HG03457 (cell line): ENCODE results near the gene ZNF444.
"Not testable (repeated sequence)": the region's sequence is repeated elsewhere in the genome, so short reads cannot be mapped to it uniquely, and the experiment has no call there.

ENCODE experiments used
- ATAC-seq: cut with Tn5 transposase; IDR thresholded peaks from one replicate; pipeline ENCODE4 v1.9.1; 2021; ENCODE audit warnings: moderate number of reproducible peaks; ENCODE audit not compliant: unreplicated experiment

ZNF444 gene

DNA sequence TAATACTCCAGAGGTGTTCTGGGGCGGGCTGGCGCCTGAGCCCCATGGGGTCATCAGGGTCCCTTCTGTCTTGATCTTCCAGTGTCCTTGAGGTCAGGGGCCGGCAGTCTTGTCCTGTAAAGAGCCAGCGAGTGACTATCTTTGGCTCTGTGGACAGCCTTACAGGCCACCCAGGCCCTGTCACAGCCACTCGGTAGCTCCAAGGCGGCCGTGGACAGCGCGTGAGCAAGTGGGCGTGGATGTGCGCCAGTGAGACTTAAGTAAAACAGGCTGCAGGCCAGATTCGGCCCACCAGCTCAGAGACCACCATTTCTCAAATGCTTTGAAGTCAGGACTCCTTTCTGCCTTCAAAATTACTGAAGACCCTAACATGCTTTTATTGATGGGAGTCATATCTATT, 3.7 kb downstream of the ZNF444 start:
- ATAC-seq: no peak

DNA sequence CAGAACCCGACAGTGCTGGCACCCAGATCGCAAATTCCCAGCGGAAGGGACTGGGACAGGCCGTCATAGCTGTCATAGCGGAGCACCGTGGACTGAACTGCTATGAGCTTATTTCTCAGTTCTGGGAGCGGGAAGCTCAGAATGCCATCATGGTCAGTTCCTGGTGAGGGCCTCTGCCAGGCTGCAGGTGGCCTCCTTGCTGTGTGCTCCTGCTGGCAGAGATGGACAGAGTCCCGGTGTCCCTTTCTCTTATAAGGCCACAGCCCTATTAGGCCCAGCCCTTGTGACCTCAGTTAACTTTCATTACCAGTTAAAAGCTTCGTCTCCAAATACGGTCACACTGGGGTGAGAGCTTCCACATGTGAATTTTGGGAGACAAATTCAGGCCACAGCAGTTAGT, 4.6 kb downstream of the ZNF444 start:
- no peak for ATAC-seq

DNA sequence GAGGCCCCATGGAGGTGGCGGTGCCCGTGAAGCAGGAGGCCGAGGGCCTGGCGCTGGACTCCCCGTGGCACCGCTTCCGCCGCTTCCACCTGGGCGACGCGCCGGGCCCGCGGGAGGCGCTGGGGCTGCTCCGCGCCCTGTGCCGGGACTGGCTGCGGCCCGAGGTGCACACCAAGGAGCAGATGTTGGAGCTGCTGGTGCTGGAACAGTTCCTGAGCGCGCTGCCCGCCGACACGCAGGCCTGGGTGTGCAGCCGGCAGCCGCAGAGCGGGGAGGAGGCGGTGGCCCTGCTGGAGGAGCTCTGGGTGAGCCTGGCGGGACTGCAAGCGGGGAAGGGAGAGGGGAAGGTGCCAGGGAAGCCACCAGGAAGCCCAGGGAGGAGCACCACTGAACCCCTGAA, 5.8 kb downstream of the ZNF444 start:
- no peak for ATAC-seq

DNA sequence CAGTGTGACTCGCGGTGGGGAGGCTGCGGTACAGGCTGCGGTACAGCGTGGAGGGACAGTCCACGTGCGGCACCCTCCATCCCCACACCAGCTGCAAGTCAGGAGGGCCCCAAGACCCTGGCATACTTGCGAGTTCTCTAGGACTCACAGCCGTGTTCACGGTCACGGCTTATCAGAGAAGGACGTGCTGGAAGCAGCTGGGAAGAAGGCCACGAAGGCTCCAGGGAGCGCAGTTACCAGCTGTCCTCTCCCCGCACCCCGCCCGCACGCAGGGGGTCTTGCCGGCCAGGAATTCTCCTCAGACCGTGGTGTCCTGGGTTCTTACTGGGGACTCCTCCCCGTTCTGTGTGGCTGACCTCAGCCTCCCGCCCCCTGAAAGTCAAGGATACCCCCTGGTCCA, 6.2 kb downstream of the ZNF444 start:
- no peak for ATAC-seq

DNA sequence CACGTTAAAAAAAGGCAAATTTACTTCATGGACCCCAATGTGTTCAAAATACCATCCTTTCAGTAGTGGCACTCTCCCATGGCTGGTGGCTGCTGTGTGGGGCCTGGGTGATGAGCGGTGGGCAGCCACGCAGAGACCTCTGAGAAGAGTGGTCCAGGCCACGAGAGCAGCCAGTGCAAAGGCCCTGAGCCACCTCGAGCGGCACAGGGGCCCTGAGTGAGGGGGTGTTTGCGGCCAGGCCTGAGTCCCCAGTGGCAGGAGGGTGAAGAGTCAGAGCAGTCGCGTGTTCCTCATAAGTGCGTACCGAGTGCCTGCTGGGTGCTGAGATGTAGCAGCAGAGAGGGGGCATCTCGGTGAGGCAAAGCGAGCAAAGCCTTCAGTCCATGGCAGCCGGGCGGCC, 7.0 kb downstream of the ZNF444 start:
- ATAC-seq: no peak

DNA sequence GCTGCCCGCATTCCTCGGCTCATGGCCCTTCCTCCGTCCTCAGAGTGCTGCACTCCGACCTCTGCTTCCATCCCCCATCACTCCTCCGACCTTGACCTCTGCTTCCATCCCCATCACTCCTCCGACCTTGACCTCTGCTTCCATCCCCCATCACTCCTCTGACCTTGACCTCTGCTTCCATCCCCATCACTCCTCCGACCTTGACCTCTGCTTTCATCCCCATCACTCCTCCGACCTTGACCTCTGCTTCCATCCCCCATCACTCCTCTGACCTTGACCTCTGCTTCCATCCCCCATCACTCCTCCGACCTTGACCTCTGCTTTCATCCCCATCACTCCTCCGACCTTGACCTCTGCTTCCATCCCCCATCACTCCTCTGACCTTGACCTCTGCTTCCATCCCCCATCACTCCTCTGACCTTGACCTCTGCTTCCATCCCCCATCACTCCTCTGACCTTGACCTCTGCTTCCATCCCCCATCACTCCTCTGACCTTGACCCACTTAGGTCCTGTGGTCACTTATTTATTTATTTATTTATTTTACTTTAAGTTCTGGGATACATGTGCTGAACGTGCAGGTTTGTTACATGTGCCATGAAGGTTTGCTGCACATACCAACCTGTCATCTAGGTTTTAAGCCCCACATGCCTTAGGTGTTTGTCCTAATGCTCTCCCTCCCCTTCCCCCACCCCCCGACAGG, 8.0 kb downstream of the ZNF444 start:
- ATAC-seq: not testable (repeated sequence)

DNA sequence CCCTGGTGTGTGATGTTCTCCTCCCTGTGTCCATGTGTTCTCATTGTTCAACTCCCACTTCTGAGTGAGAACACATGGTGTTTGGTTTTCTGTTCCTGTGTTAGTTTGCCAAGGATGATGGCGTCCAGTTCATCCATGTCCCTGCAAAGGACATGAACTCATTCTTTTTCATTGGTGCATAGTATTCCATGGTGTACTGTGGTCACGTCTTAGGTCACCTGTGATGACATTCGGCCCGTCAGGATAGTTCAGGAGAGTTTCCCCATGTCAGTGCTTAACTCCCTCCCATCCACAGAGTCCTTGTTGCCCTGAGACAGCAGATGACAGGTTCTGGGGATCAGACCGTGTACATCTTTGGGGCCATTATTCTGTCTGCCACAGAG, 8.6 kb downstream of the ZNF444 start:
- no peak for ATAC-seq

DNA sequence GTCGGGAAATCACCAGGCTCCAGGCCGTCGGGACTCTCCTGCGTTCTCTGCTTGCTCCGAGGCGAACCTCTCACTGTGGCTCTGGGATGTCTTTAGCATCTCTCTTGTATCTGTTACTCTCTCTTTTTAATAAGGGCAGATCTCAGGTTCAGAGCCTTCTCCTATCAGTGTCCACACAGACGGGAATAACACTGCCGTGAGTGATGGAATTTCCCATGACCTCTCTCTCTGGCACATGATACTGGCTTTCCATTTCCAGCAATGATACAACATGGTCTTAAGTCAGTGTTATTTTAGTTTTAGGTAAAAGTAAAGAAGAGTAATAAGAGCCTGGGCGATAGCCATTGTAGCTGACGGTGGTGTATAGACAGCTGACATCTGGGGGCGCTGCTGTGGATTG, 9.3 kb downstream of the ZNF444 start:
- no peak for ATAC-seq

DNA sequence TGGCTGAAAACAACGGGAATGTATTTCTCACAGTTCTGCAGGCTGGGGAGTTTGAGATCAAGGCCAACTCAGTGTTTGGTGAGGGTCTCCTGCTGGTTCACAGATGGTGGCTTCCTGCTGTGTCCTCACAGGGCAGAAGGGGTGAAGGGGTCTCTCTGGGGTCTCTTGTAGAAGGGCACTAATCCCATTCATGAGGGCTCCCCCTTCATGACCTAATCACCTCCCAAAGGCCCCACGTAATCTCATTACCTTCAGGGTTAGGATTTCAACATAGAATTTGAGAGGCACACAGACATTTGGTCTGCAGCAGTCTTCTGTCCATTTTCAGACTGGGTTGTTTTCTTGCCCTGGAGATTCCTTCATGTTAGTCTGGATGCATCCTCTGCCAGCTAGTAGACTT, 11.6 kb downstream of the ZNF444 start:
- ATAC-seq: no peak

DNA sequence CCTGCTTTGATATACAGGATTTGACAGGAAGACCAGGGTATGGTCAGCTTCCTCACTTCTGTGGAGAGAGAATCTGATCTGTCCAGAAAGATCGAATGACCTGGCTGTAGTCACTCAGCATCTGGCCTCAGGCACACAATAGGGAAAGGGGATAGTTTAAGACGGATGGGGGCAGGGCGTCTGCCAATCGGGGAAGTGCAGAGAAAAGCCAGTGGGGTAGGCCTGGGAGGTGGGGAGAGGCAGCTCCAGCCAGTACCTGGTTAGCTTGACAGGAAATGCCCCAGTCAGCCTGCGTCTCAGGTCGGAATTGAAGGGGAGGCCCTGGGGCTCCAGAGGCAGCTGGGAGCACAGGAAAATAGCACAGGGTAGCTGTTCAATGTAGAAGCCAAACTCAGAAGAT, 12.4 kb downstream of the ZNF444 start:
- no peak for ATAC-seq

DNA sequence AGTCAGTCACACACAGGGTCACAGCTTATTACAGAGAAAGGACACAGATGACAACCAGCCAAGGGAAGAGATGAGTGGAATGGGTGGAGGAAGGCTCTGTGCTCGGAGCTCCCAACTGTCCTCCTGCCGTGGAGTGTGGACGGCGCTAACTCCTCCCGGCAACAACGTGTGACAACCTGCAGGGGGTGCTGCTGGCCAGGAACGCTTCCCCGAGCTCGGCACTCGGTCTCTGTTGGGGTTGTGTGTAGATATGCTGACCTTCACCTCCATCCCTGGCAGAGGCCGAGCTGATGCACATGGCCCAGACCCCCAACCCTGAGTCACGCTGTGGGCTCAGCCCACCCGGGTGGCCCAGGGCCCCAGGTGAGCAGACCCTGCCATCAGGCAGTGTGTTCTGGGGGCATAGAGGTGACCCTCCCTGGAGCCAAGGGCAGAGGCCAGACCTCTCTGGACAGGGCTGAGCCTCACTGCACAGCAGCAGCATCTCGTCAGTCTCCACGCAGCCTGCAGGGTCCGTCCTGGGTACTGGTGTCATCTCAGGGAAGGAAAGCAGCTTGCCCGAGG, 14.1 kb downstream of the ZNF444 start:
- ATAC-seq: no peak

DNA sequence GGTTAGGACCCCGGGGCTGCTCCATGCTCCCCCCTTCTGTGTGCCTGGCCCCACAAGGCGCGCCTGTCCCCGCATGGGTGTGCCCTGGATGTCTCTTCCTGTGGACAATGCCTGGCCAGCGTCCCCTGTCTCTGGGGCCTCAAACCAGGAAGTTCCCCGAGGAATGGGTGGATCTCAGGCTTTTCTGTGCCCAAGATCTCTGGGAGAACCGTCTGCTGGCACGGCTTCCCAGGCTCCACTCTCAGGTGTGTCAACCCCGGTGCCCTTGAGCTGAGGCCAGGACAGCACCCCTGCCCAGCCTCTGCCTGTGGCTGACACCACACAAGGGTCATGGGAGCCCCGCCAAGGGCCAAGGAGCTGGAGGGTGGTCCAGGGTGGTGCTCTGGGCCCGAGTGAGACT, 15.7 kb downstream of the ZNF444 start:
- ATAC-seq: no peak

DNA sequence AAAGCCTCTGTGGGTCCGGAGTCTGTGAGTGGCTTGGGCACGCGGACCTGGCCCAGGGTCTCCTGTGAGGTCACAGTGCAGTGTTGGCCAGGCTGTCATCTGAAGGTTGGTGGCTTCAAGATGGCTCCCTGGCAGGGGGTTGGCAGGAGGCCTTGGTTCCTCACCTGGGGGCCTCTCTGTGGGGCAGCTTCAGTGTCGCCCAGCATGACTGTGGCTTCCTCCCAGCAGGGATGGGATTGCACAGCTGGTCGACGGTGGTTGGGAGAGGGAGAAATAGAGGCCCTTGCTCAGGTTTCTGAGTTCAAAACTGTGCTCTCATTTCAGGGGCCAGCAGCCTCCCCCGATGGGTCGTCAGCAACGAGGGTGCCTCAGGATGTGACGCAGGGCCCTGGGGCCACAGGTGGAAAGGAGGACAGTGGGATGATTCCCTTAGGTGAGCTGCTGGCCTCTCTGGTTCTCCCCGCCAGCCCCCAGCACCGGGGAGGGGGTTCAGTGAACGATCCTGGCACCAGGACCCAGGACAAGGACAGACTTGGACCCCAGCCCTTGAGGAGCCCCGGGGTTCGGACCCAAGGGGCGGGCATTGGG, 17.2 kb downstream of the ZNF444 start:
- no peak for ATAC-seq

DNA sequence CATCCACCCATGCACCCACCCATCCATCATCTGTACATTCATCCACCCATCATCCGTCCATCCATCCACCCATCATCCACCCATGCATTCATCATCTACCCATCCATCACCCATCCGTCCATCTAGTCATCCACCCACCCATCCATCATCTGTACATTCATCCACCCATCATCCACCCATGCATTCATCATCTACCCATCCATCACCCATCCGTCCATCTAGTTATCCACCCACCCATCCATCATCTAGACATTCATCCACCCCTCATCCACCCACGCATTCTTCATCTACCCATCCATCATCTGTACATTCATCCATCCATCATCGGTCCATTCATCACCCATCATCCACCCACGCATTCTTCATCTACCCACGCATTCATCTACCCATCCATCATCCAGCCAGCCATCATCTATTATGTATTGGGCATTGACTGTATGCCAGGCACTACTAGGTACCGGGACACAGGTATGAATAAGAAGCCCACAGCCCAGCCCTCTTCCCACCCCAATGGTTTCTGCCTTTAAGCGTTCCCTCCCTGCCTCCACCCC, 18.0 kb downstream of the ZNF444 start:
- ATAC-seq: no peak

DNA sequence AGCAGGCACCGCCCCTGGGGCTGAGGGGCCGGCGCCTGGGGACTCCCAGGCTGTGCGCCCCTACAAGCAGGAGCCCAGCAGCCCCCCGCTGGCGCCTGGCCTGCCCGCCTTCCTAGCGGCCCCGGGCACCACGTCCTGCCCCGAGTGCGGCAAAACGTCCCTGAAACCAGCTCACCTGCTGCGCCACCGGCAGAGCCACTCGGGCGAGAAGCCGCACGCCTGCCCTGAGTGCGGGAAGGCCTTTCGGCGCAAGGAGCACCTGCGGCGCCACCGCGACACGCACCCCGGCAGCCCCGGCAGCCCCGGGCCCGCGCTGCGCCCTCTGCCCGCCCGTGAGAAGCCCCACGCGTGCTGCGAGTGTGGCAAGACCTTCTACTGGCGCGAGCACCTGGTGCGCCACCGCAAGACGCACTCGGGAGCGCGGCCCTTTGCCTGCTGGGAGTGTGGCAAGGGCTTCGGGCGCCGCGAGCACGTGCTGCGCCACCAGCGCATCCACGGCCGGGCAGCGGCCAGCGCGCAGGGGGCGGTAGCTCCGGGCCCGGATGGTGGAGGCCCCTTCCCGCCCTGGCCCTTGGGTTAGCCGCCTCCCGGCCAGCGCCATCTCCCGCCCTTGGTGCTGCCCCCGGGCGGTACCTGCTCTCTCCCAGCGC, 18.7 kb downstream of the ZNF444 start:
- ATAC-seq: no peak

DNA sequence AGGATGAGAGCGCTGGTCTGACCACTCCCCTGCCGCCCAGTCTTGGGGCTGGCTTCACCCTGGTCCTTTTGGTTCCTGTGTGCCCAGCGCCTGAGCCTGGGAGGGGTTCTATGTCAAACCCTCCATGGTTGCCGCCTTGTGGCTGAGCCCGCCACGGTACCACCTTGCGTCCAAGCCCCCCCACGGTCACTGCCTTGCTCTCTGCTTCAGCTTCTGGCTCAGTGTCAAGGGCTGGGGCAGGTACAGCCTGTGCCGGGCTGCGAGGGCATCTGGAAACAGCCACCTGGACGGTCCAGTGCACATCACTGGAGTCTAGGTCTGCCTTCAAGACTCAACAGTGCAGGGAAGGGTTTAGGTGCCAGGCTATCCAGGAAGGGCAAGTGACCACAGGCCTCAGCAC, 20.4 kb downstream of the ZNF444 start:
- ATAC-seq: no peak

DNA sequence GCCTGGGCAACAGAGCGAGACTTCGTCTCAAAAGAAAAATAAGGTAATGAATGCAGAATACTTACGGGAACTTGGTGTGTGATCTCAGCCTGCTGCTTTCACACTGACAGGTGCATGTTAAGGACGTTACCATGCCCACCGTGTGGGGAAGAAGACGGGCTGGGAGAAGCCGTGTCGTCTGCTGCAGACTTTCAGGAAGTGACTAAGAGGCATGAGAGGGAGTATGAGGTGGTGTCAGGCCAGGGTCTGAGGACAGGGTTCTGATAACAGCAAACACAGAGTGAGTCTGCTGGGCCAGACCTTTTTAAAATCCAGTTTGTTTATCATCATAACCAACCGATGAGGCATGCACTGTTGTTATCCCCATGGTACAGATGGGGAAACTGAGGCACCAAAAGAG, 21.2 kb downstream of the ZNF444 start:
- no peak for ATAC-seq

DNA sequence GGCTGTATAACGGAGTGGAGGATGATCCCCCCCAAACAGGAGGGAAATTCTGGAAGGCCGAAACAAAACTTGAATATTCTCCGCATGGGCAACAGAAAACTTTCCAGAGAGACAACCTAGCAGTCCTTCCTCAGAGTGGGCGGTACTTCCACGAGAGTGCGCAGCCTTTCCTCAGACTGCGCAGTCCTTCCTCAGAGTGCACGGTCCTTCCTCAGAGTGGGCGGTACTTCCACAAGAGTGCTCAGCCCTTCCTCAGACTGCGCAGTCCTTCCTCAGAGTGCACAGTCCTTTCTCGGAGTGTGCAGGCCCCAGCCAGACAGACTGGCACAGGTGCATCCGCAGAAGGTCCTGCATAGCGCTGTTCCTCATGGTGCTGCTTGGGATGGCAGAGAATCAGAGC, 22.0 kb downstream of the ZNF444 start:
- ATAC-seq: no peak

DNA sequence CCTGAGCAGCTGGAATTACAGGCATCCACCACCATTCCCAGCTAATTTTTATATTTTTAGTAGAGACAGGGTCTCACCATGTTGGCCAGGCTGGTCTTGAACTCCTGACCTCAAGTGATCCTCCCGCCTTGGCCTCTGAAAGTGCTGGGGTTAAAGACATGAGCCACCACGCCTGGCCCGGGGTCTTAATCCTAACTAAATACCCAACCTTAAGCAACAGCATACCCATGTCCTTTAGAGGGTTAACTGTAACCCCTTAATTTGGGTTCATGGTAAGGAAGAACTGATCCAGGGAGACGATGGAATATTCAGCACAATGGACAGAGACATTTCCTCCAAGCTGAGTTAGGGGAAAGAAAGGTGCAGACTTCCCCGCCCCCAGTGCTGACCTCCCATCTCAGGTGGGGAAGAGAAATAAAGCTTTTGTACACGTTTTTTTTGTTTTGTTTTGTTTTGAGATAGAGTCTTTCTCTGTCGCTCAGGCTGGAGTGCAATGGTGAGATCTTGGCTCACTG, 26.0 kb downstream of the ZNF444 start:
- no peak for ATAC-seq

DNA sequence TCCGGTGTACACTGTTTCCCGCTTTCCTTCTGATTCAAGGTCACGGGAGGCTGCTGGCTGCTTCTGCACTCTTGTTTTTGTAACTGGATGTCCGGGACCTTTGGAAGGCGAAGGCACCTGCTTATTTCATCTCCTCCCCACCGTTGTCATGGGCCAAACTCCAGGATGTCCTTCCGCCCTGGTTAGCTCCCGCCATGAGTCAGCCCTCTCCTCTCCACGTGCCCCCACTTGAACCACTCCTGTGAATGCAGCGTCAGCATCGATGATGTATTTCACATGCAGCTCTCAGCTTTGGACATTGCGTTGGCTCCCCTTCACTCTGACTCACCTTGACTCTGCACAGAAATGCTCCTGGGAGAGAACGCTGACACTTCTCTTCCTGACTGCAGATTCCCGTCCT, 29.2 kb downstream of the ZNF444 start:
- no peak for ATAC-seq

DNA sequence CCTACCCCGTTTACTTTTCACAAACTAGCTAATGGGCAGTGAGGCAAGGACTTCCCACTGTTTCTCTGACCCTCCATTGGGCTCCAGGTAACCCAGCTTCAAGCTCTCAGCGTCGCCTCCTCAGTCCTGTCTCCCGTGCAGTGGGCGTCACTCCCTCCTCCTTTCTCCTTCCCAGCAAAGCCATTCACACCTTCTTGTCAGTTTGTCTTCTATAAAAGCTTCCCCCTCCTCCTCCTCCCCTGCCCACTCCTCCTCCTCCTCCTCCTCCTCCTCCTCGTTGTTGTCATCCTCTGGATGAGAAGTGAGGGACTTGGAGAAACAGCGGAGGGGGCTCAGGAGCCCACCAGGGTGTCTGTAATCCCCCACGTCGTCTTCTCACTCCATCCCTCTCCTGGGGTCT, 33.0 kb downstream of the ZNF444 start:
- no peak for ATAC-seq

DNA sequence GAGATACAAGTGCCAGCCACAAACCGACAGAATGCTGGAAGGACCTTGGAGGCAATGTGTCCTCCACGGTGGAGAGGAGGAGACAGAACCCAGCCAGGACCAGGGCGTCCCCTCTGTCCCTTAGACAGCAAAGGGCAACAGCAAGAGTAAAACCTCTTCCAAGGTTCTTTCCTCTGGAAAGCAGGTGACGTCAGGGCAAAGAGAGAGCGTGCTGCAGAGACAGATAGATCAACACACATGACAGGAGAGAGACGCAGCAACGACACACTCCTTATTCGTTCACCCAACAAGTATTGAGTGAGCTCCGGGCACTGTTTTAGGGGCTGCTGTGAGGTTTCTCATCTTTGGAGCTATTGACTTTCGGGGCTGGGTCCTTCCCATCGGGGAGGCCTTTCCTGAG, 33.5 kb downstream of the ZNF444 start:
- ATAC-seq: no peak
